Osteoblast (primary cell): ENCODE results near the gene ZC3HAV1. TPM values are rescaled to one million over a fixed set of nuclear protein-coding genes. Genes with fewer than 3 reads are reported as not detected.
"Not testable (repeated sequence)": the region's sequence is repeated elsewhere in the genome, so short reads cannot be mapped to it uniquely, and the experiment has no call there.

Experiments
- DNase-seq: peaks from one replicate; pipeline ENCODE4 v3.0.0; 2011; ENCODE audit warnings: low spot score, mixed read lengths; ENCODE audit not compliant: insufficient read length; ENCODE audit errors: missing footprints
- H2AFZ ChIP-seq: 2 replicates; pipeline ENCODE4 v1.6.0; 2011; ENCODE audit warnings: mild to moderate bottlenecking, low read length
- H3K27ac ChIP-seq: 2 replicates; pipeline ENCODE4 v1.5.1; 2011; ENCODE audit warnings: mild to moderate bottlenecking, low read depth, low read length, moderate library complexity
- H3K27me3 ChIP-seq: 2 replicates; pipeline ENCODE4 v1.6.0; 2012; ENCODE audit warnings: mild to moderate bottlenecking, control low read depth, inconsistent platforms, low read length, moderate library complexity; ENCODE audit not compliant: insufficient read depth
- H3K36me3 ChIP-seq: 2 replicates; pipeline ENCODE4 v1.5.1; 2011; ENCODE audit warnings: mild to moderate bottlenecking, low read length, control low read depth, moderate library complexity; ENCODE audit not compliant: insufficient read depth
- H3K4me1 ChIP-seq: 2 replicates; pipeline ENCODE4 v1.5.1; 2011; ENCODE audit warnings: mild to moderate bottlenecking, low read length, control low read depth, moderate library complexity; ENCODE audit not compliant: insufficient read depth
- H3K4me2 ChIP-seq: 2 replicates; pipeline ENCODE4 v1.6.0; 2011; ENCODE audit warnings: mild to moderate bottlenecking, low read length; ENCODE audit not compliant: insufficient read depth
- H3K4me3 ChIP-seq: fragments of 200-600 bp; sonication (generic); 3 replicates; pipeline ENCODE4 v1.5.1; 2012; ENCODE audit warnings: mild to moderate bottlenecking, low read length, inconsistent platforms; ENCODE audit not compliant: insufficient read depth
- H3K79me2 ChIP-seq: 2 replicates; pipeline ENCODE4 v1.6.0; 2012; ENCODE audit warnings: mild to moderate bottlenecking, low read length, control low read depth, inconsistent platforms; ENCODE audit not compliant: insufficient read depth
- H3K9me3 ChIP-seq: 2 replicates; pipeline ENCODE4 v1.5.1; 2011; ENCODE audit warnings: low read depth, low read length, control low read depth
- H4K20me1 ChIP-seq: 2 replicates; pipeline ENCODE4 v1.6.0; 2012; ENCODE audit warnings: mild to moderate bottlenecking, low read length, control low read depth; ENCODE audit not compliant: insufficient read depth
- total RNA-seq: library from RNA; depleted of rRNA; stranded (reverse); fragments of >200 nt; gene quantifications from 2 replicates; pipeline ENCODE4 v1.2.3, GENCODE V29; 2012
- TF ChIP-seq, protein P1 (sequence below): IDR thresholded peaks from 2 replicates; pipeline ENCODE4 v1.5.1; 2011; ENCODE audit warnings: mild to moderate bottlenecking, low read depth, low read length, moderate library complexity; ENCODE audit errors: extremely low read depth

Gene ZC3HAV1
- total RNA-seq, 1 donor = 44.5 TPM

GRCh38 chr7:139127648-139128047, 18.1 kb upstream of the ZC3HAV1 start:
- H3K36me3 ChIP-seq = no peaks in the 10 kb centered on the region
- H3K4me3 ChIP-seq = no peak overlapping the region
- no peak overlapping the region for H2AFZ ChIP-seq
- no peak overlapping the region for H3K4me2 ChIP-seq
- H4K20me1 ChIP-seq = no peaks in the 10 kb centered on the region
- H3K79me2 ChIP-seq = no peaks in the 10 kb centered on the region
- peaks cover under 1% of the 10 kb centered on the region for H3K4me1 ChIP-seq
- DNase-seq = no peak
- peaks cover 31% of the 10 kb centered on the region for H3K27me3 ChIP-seq
- TF ChIP-seq, protein P1, sequence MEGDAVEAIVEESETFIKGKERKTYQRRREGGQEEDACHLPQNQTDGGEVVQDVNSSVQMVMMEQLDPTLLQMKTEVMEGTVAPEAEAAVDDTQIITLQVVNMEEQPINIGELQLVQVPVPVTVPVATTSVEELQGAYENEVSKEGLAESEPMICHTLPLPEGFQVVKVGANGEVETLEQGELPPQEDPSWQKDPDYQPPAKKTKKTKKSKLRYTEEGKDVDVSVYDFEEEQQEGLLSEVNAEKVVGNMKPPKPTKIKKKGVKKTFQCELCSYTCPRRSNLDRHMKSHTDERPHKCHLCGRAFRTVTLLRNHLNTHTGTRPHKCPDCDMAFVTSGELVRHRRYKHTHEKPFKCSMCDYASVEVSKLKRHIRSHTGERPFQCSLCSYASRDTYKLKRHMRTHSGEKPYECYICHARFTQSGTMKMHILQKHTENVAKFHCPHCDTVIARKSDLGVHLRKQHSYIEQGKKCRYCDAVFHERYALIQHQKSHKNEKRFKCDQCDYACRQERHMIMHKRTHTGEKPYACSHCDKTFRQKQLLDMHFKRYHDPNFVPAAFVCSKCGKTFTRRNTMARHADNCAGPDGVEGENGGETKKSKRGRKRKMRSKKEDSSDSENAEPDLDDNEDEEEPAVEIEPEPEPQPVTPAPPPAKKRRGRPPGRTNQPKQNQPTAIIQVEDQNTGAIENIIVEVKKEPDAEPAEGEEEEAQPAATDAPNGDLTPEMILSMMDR = peak; percentile 6
- no peaks in the 10 kb centered on the region for H3K9me3 ChIP-seq
- no peak overlapping the region for H3K27ac ChIP-seq

- H3K27ac ChIP-seq = no peak overlapping the region
- no peaks in the 10 kb centered on the region for H3K4me1 ChIP-seq
These were observed 16.1 kb upstream of the ZC3HAV1 start for GRCh38 chr7:139125657-139126056.

DNA sequence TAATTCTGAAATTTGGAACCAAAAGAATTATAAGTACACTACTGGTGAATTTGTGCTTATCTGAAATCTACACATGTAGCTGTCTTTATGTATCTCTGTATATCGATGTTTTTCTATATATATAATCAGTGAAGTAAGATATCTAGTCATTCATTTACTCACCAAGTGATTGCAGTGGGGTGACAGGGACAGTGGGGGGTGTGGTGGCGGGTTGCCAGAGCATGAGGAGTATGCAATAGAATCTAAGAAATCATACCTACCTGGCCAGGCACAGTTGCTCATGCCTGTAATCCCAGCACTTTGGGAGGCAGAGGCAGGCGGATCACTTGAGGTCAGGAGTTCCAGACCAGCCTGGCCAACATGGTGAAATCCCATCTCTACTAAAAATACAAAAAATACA, 15.5 kb upstream of the ZC3HAV1 start:
- H4K20me1 ChIP-seq, H3K4me2 ChIP-seq, H3K27ac ChIP-seq, H3K36me3 ChIP-seq, H3K9me3 ChIP-seq, DNase-seq, H3K4me1 ChIP-seq, H3K79me2 ChIP-seq, H3K4me3 ChIP-seq, H2AFZ ChIP-seq: not testable (repeated sequence)
- H3K27me3 ChIP-seq = peaks cover 38% of the 10 kb centered on the region

More at GRCh38 chr7:139125657-139126056, 16.1 kb upstream of the ZC3HAV1 start:
- Histone ChIP-seq H3K4me3 (no peak overlapping the region), H2AFZ (no peak overlapping the region), H4K20me1 (no peaks in the 10 kb centered on the region), H3K9me3 (no peaks in the 10 kb centered on the region), H3K4me2 (no peak overlapping the region), H3K36me3 (no peaks in the 10 kb centered on the region), H3K79me2 (no peaks in the 10 kb centered on the region), H3K27me3 (peaks cover 38% of the 10 kb centered on the region)
- DNase-seq = no peak
- TF ChIP-seq, protein P1 = no peak

DNA sequence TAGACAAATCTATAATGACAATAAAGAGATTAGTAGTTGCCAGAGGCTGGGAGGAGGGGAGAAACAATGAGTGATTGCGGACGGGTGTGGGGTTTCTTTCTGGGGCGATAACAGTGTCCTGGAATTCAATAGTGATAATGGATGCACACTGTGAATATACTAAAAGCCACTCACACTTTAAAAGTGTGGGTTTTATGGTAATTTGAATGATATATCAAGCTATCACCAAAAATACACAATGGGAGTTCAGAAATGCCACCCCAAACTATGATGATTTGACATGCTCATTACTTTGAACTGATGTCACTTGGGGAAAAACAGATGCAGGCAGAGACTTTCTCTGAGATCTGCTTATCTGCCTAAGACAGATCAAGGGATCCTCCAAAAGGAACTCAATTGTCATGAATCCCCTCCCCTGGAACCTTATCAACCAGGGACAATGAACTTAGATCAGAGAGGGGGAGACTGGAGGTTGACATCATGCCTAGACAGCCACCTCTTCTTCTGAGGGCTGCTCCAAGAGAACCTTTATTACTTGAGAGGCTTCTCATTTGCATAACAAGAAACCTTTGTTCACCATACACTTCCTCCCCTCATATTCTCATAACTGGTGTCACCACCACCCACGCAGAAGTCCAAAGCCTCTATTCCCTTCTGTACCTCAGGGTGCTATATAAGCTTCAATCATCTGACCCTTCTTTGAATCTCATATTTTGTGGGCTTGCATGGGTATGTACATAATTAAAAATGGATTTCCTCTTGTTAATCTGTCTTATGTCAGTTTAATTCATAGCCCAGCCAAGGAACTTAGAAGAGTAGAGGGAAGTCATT, 14.8 kb upstream of the ZC3HAV1 start:
- Histone ChIP-seq H3K36me3 (no peaks in the 10 kb centered on the region), H3K79me2 (no peaks in the 10 kb centered on the region), H2AFZ (no peak overlapping the region), H3K4me3 (no peak overlapping the region), H3K27me3 (peaks cover 38% of the 10 kb centered on the region), H3K4me1 (no peaks in the 10 kb centered on the region), H3K27ac (no peak overlapping the region), H3K9me3 (no peaks in the 10 kb centered on the region), H3K4me2 (no peak overlapping the region), H4K20me1 (no peaks in the 10 kb centered on the region)
- TF ChIP-seq, protein P1 = no peak
- DNase-seq = no peak
